Activated CD4-positive, alpha-beta T cell treated with anti-CD3 and anti-CD28 coated beads, Interleukin-2, Interleukin-6, amounts not matched to agents 100 ng/mL and 50 ng/mL, durations not matched to agents 16 hours and 8 hours (primary cell): ENCODE data around the gene THAP4.

Experiments
- DNase-seq: peaks from one replicate; pipeline ENCODE4 v3.0.0-alpha.2; 2020

Gene THAP4

DNA sequence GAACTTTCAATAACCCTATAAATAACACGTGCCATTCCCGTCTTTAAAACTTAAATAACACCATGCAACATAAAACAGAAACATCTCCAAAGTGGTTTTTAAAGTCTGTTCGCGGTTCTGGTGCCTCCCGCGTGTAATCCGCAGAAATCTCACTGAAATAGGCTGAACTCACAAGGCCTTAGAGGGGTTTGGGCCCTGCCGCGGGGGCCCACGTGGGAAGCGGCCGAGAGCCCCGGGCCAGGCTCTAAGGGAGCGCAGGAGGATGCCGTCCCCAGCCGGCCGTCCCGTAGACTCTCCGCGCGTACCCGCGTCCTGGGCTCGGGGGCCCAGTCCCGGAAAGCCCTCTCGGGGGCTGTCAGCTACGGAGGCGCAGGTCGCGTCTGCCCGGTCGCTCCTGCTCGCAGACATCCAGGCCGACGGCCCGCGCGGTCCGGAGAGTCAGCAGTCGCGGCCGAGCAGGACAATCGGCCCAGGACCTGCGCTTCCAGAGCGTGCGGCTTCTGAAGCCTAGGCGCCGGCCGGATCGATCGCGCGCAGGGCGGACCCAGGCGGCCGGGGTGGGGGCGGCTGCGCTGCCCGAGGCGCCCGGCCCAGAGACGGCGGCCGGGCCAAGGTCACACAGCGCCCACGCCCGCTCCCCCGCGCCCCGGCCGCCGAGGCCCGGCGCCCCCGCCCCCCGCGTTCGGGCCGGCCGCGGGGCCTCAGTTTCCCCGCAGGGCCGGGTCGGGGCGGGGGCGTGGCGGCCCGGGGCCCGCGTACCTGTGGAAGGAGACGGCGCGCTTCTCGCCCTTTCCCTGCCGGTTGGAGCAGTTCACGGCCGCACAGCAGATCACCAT is 558 bp downstream of the THAP4 start:
- peak; percentile 54 for DNase-seq

- no peak for DNase-seq
Measured at GRCh38 chr2:241635756-241636155, 1.2 kb downstream of the THAP4 start.

DNA sequence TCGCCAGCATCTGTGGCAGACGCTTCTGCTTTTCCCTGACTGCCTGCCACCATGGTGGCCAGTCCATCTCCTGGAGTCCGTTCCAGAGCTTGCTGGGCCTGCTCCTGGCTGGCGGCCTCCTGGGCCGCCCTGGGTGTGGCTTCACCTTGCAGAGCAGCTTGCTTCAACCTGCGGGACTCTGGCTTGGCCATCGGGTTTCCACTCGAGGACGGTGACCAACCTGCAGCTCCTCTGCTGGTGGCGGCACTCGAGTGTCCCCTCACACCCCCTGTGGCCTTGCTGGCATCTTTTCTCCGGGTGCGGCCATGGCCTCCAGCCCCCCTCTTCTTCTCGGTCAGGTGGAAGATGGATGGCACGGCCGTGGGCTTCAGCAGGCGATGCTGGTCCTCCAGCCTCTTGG is 3.4 kb downstream of the THAP4 start:
- DNase-seq: no peak

DNA sequence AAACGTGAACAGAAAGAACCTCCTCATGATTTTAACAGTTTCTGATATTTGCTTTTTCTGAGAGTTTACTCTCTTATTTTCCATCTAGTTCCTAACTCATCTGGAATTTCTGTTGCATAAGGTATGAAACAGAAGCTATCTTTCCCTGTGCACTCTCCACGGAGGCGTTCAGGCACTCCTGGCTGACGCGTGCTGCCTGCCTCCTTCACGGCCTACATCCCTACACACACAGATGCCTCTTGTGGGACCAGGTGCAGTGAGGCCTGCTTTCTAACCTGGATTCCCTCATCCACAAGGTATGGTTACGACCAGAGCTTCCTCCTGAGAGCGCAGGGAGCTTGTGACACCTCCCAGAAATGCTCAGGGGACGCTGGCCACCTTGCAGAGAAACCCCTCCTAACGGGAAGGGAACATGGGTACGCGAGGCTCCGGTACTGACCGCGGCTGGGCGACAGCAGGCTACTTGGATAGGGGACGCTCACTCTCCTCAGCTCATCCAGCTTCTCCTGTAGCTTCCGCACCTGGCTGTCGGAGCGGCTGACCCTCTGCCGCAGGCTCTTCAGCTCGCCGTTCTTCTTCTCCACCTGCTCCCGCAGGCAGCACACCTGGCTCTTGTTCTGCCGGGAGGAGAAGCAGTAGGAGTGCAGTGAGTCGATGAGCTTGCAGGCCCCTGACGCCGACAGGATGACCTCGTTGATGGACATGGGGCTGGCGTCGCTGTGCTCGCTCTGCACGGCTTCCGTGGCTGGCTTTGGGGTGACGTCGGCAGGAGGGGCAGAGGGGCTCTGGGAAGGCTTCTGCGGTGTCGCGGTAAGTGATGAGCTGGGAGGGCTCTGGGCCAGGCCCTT is 4.3 kb downstream of the THAP4 start:
- no peak for DNase-seq

- DNase-seq: no peak
Measured at GRCh38 chr2:241629762-241630435, 7.1 kb downstream of the THAP4 start.

GRCh38 chr2:241627675-241628074 is 9.3 kb downstream of the THAP4 start:
- DNase-seq: no peak

GRCh38 chr2:241620419-241620769 is 16.6 kb downstream of the THAP4 start:
- DNase-seq: peak; percentile 85

DNA sequence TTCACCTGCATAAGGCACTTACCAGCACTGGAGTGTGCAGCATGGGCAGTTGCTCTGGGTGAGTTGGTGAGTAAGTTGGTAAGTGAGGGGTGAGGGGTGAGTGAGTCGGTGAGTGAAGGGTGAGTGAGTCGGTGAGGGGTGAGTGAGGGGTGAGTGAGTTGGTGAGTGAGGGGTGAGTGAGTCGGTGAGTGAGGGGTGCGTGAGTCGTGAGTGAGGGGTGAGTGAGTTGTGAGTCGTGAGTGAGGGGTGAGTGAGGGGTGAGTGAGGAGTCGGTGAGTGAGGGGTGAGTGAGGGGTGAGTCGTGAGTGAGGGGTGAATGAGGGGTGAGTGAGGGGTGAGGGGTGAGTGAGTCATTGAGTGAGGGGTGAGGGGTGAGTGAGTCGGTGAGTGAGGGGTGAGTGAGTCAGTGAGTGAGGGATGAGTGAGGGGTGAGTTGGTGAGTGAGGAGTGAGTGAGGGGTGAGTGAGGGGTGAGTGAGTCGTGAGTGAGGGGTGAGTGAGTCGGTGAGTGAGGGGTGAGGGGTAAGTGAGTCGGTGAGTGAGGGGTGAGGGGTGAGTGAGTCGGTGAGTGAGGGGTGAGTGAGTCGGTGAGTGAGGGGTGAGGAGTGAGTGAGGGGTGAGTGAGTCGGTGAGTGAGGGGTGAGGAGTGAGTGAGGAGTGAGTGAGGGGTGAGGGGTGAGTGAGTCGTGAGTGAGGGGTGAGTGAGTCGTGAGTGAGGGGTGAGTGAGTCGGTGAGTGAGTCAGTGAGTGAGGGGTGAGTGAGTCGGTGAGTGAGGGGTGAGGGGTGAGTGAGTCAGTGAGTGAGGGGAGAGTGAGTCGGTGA is 17.1 kb downstream of the THAP4 start:
- peak; percentile 22 for DNase-seq

- no peak for DNase-seq
Measured at GRCh38 chr2:241618829-241619228, 18.1 kb downstream of the THAP4 start.

DNA sequence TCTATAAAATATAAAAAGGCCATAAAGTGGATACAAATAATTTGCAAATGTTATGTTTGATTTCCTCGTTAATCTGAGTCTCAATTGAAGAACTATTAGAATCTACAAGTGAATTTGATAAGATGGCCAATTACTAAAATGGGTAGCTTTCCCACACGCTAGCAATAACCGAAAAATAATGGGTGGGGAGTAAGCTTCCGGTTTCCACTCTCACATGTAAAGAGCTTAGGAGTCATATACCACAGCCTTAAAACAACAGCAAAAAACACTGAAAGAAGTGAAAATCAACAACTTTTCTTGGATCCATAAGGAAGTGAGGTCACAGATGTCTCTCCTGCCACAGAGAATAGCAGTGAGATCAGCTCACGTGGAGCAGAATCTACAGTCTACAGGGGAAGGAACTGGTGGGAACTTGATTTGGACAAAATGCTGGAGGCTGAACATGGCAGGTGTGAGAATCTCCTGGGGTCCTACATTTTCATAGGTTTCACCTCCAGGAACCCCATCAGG is 18.6 kb downstream of the THAP4 start:
- DNase-seq: no peak

GRCh38 chr2:241617431-241618154 is 19.4 kb downstream of the THAP4 start:
- peak; percentile 58 for DNase-seq

GRCh38 chr2:241616168-241617125 is 20.5 kb downstream of the THAP4 start:
- DNase-seq: no peak

DNA sequence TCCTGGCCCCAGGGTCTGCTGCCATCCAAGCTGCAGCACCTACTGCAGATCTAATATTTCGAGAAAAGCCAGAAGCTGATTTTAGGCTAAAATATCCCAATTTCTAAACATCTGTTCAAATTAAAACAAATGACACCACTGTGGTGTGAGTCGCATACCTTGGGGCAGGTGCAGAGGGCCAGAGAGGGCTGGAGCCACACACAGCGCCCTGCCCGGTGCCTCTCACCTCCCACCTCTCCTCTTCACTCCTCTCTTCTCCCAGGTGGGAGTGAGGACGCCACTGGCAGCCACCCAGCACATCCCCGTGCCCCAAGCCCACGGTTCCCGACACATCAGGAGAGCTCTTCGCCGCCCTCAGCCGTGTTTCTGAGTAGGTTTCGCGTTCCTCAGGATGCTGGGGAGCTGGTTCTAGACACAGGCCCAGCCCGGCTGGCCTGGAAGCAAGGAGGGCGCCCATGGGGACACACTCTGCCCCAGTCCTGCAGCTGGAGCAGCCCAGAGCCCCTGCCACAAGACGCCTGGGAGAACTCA is 21.4 kb downstream of the THAP4 start:
- DNase-seq: no peak

DNA sequence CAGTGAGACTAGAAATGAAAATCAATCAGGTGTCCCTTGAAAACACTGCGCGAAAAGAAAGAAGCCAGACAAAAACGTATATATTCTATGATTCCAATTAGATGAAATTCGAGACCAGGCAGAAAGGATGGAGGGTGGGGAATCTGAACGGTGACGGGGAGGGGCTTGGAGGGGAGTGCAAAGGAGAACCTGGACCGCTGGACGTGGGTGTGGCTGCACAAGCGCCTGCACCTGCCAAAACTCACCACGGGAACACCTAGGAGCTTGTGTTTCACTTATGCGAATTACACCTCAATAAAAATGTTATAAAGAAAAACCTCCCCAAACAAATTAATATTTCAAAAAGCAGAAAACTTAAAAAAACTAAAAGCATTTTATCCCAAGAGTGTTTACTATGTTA is 21.9 kb downstream of the THAP4 start:
- DNase-seq: no peak

- DNase-seq: no peak
Measured at GRCh38 chr2:241613017-241613780, 23.8 kb downstream of the THAP4 start.

DNA sequence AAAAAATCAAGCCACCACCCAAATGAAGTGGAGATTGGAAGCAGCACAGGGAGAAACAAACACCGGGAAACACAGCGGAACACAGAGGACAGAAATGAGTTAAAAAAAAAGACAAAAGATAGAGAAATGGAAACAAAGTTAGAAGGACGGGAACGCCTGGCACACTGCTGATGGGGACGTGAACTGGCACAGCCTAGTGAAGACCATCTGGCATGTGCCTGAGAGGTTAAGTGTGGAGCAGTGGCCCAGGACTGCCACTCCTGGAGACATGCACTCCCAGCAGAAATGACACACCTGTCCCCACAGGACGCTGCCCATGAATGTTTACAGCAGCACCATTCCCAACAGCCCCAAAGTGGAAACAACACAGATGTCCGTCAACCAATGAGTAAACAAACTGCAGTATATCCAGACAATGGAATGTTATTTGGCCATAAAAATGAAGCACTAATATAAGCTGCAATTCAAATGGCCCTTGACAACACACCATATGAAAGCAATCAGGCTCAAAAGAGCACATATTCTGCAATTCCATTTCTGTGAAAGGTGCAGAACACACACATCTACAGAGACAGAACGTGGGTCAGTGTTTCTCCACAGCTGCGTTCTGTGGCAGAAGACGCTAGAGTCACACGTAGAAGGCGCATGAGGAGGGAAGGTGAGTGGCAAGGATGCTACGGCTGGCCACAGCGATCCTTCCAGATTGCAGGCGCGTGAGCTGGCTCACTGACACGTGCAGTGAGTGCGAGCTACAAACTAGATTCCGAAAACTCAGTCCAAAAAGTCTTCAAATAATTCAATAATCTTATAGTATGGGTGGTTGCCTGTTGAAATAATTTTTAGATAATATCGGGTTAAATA is 24.6 kb downstream of the THAP4 start:
- no peak for DNase-seq

- no peak for DNase-seq
Measured at GRCh38 chr2:241611062-241611461, 25.9 kb downstream of the THAP4 start.
